ENCODE data around the gene STRA8. TPM values are rescaled to one million over a fixed set of nuclear protein-coding genes. Genes with fewer than 3 reads are reported as not detected.

STRA8 gene
- total RNA-seq, 3 donors from 2014 or later (not counting 1 experiment from before 2014, with no cell fraction given), result not detected

DNA sequence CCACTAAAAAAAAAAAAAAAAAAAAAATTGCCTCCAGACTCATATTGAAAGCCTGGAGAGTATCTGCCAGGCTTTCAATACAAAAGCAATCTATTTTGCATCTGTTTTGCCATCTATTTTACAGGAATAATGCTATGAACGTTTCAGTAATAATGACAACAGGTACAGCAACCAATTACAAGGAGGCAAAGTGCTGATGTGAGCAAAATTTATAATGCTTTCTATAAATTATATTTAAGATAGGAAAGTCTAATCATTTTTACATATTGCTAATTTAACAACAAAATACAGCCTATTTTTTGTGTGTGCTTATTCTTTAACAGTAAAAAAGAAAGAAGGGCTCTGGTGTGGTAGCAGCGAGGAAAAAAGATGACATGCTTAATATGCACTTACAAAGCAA lies 32.3 kb upstream of the STRA8 start:
- 100% methylated on average over 1 of the region's 2 CpGs for WGBS (ENCODE audit: insufficient coverage)
- DNase-seq (no peak), ATAC-seq (no peak)
- Mint-ChIP-seq H3K4me3 (no peak overlapping the region), H3K4me1 (no peaks in the 10 kb centered on the region), H3K27ac (no peak overlapping the region), H3K27me3 (ENCODE audit: low read depth in 2 of 2) (no peaks in the 10 kb centered on the region), H3K9me3 (no peaks in the 10 kb centered on the region), H3K36me3 (peaks cover 6% of the 10 kb centered on the region)
- H3K27ac ChIP-seq (ENCODE audit: low read length), result no peak overlapping the region
- no peaks in the 10 kb centered on the region for H3K9me3 ChIP-seq (ENCODE audit: control insufficient read depth, insufficient read depth, low read length)
- peaks cover 53% of the 10 kb centered on the region for H3K36me3 ChIP-seq (ENCODE audit: control insufficient read depth, insufficient read depth, low read length)
- intact Hi-C loops (cut with micrococcal nuclease), result no loop called here
- H3K27me3 ChIP-seq (ENCODE audit: control insufficient read depth, insufficient read depth, low read length), result no peaks in the 10 kb centered on the region
- H3K4me3 ChIP-seq (ENCODE audit: low read length), result no peak overlapping the region
- TF ChIP-seq, protein P1, sequence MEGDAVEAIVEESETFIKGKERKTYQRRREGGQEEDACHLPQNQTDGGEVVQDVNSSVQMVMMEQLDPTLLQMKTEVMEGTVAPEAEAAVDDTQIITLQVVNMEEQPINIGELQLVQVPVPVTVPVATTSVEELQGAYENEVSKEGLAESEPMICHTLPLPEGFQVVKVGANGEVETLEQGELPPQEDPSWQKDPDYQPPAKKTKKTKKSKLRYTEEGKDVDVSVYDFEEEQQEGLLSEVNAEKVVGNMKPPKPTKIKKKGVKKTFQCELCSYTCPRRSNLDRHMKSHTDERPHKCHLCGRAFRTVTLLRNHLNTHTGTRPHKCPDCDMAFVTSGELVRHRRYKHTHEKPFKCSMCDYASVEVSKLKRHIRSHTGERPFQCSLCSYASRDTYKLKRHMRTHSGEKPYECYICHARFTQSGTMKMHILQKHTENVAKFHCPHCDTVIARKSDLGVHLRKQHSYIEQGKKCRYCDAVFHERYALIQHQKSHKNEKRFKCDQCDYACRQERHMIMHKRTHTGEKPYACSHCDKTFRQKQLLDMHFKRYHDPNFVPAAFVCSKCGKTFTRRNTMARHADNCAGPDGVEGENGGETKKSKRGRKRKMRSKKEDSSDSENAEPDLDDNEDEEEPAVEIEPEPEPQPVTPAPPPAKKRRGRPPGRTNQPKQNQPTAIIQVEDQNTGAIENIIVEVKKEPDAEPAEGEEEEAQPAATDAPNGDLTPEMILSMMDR (IDR thresholded peaks at IDR 0.05), result no peak
- H3K4me1 ChIP-seq (ENCODE audit: control insufficient read depth, insufficient read depth, low read length), result no peaks in the 10 kb centered on the region

DNA sequence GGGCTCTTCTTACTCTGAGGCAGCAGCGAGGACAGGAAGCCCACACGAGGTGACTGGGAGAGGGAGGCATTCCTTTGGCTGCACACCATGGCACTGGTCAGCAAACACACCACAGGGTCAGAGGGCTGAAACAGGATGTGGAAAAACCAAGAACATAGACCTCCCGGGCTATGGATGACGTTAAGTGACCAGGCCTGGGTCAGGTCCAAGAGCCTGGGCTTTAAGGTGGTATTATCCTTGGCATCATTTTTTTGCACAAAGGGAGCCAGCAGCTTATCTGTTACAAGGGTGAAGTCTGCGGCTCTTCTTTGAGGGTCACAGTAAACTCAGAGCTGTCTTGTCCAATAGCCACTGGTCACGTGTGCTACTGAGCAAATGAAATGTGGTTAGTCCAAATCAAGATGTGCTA lies 29.3 kb upstream of the STRA8 start:
- no peak overlapping the region for H3K27ac ChIP-seq (ENCODE audit: low read length)
- TF ChIP-seq, protein P1 (IDR thresholded peaks at IDR 0.05), result no peak
- peaks cover 2% of the 10 kb centered on the region for H3K36me3 Mint-ChIP-seq

DNA sequence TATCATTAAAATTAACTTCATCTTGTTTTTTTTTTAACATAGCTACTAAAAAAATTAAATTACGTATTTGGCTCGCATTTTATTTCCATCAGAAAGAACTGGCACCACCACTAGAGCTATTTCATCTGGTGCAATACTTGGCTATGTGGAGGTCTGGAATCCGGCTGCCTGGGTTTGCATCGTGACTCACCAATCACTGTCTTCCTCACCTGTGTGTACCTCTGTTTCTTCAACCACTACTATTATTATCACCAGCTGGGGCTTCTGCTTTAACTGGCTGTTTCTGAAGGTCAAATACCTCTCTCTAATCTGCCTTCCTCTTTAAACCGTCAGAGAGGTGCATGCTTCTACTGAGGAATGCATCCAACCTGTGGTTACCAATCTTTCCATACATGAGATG lies 28.8 kb upstream of the STRA8 start:
- H3K9me3 ChIP-seq (ENCODE audit: control insufficient read depth, insufficient read depth, low read length), result no peaks in the 10 kb centered on the region
- Mint-ChIP-seq H3K4me3 (no peak overlapping the region), H3K4me1 (peaks cover 11 to 22% of the 10 kb centered on the region in 2 donors), H3K9me3 (no peaks in the 10 kb centered on the region), H3K27ac (no peak overlapping the region), H3K27me3 (ENCODE audit: low read depth in 2 of 2) (no peaks in the 10 kb centered on the region), H3K36me3 (no peaks in the 10 kb centered on the region)
- DNase-seq, result no peak
- no peak overlapping the region for H3K4me3 ChIP-seq (ENCODE audit: low read length)
- no peak overlapping the region for H3K27ac ChIP-seq (ENCODE audit: low read length)
- H3K27me3 ChIP-seq (ENCODE audit: control insufficient read depth, insufficient read depth, low read length), result no peaks in the 10 kb centered on the region
- intact Hi-C loops (cut with micrococcal nuclease), result no loop called here
- 99% methylated on average over 5 of the region's 5 CpGs for WGBS (ENCODE audit: insufficient coverage)
- TF ChIP-seq, protein P1 (IDR thresholded peaks at IDR 0.05), result no peak
- H3K36me3 ChIP-seq (ENCODE audit: control insufficient read depth, insufficient read depth, low read length), result peaks cover 31% of the 10 kb centered on the region
- no peak for ATAC-seq
- H3K4me1 ChIP-seq (ENCODE audit: control insufficient read depth, insufficient read depth, low read length), result peaks cover 10% of the 10 kb centered on the region

More for the DNA sequence above, 29.3 kb upstream of the STRA8 start:
- intact Hi-C loops (cut with micrococcal nuclease), result no loop called here
- Histone ChIP-seq H3K9me3 (ENCODE audit: control insufficient read depth, insufficient read depth, low read length) (no peaks in the 10 kb centered on the region), H3K4me3 (ENCODE audit: low read length) (no peak overlapping the region), H3K36me3 (ENCODE audit: control insufficient read depth, insufficient read depth, low read length) (peaks cover 35% of the 10 kb centered on the region), H3K4me1 (ENCODE audit: control insufficient read depth, insufficient read depth, low read length) (peaks cover 10% of the 10 kb centered on the region), H3K27me3 (ENCODE audit: control insufficient read depth, insufficient read depth, low read length) (no peaks in the 10 kb centered on the region)
- no peak for ATAC-seq
- WGBS (ENCODE audit: insufficient coverage), result 93% methylated on average over 6 of the region's 6 CpGs
- Mint-ChIP-seq H3K27me3 (ENCODE audit: low read depth in 2 of 2) (no peaks in the 10 kb centered on the region), H3K9me3 (no peaks in the 10 kb centered on the region), H3K4me1 (peaks cover 11 to 22% of the 10 kb centered on the region in 2 donors), H3K4me3 (no peak overlapping the region), H3K27ac (no peak overlapping the region)
- DNase-seq, result no peak

DNA sequence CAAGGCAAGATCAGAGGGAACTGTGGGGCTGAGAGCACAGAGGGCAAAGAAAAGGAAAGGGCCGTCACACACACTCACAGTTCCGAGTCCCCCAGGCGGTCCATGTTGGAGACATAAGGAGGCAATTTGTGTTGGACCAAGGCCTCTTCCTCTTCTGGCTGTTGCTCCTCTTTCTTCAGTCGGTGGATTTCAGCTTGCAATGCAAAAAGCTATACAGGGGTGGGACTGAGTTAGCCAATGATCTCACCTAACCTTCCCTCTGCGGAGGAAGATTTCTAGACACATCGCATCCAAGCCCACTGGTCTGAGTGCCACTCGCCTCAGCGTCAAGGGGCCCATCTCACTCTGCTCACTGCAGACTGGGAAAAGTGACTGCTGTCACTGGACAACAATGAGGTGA lies 27.8 kb upstream of the STRA8 start:
- Histone ChIP-seq H3K4me3 (ENCODE audit: low read length) (no peak overlapping the region), H3K4me1 (ENCODE audit: control insufficient read depth, insufficient read depth, low read length) (peaks cover 18% of the 10 kb centered on the region), H3K27me3 (ENCODE audit: control insufficient read depth, insufficient read depth, low read length) (no peaks in the 10 kb centered on the region), H3K27ac (ENCODE audit: low read length) (no peak overlapping the region), H3K36me3 (ENCODE audit: control insufficient read depth, insufficient read depth, low read length) (peaks cover 31% of the 10 kb centered on the region), H3K9me3 (ENCODE audit: control insufficient read depth, insufficient read depth, low read length) (no peaks in the 10 kb centered on the region)
- no peak for DNase-seq
- TF ChIP-seq, protein P1 (IDR thresholded peaks at IDR 0.05), result no peak
- intact Hi-C loops (cut with micrococcal nuclease), result no loop called here
- 92% methylated on average over 8 of the region's 8 CpGs for WGBS (ENCODE audit: insufficient coverage)
- peaks cover 16 to 27% of the 10 kb centered on the region in 2 donors for H3K4me1 Mint-ChIP-seq
- no peak overlapping the region for H3K27ac Mint-ChIP-seq
- H3K4me3 Mint-ChIP-seq, result no peak overlapping the region
- no peaks in the 10 kb centered on the region for H3K9me3 Mint-ChIP-seq
- no peaks in the 10 kb centered on the region for H3K27me3 Mint-ChIP-seq (ENCODE audit: low read depth in 2 of 2)
- no peaks in the 10 kb centered on the region for H3K36me3 Mint-ChIP-seq
- ATAC-seq, result no peak

All from natural killer cell (primary cell).